ENCODE measurements around the gene TRIM68.

Gene TRIM68

GRCh38 chr11:4607781-4608666, at the start of gene TRIM68:
TSS of gene TRIM68 (minus strand) at chr11:4608231. CDS start at chr11:4605504, 2,727 bp downstream.
- peak; percentile 44 for DNase-seq (ENCODE audit: low read depth)

- DNase-seq (ENCODE audit: low read depth), result no peak
These were observed 46.8 kb upstream of the TRIM68 start for GRCh38 chr11:4654635-4655369.

GRCh38 chr11:4647766-4648165, 39.7 kb upstream of the TRIM68 start:
- DNase-seq (ENCODE audit: low read depth), result no peak

GRCh38 chr11:4645974-4646373, 37.9 kb upstream of the TRIM68 start:
- no peak for DNase-seq (ENCODE audit: low read depth)

GRCh38 chr11:4644233-4644632, 36.2 kb upstream of the TRIM68 start:
- no peak for DNase-seq (ENCODE audit: low read depth)

- DNase-seq (ENCODE audit: low read depth), result no peak
These were observed 35.7 kb upstream of the TRIM68 start, which contains the start of gene OR51E1 for GRCh38 chr11:4643682-4644081. TSS of gene OR51E1 (plus strand) at chr11:4643982. CDS start at chr11:4652527, 8,545 bp downstream.

- DNase-seq (ENCODE audit: low read depth), result no peak
These were observed 35.0 kb upstream of the TRIM68 start for GRCh38 chr11:4643076-4643475.

GRCh38 chr11:4642043-4642442, 34.0 kb upstream of the TRIM68 start:
- no peak for DNase-seq (ENCODE audit: low read depth)

- no peak for DNase-seq (ENCODE audit: low read depth)
These were observed 33.5 kb upstream of the TRIM68 start for GRCh38 chr11:4641501-4641900.

GRCh38 chr11:4639931-4640330, 31.9 kb upstream of the TRIM68 start:
- no peak for DNase-seq (ENCODE audit: low read depth)

GRCh38 chr11:4637662-4638047, 29.6 kb upstream of the TRIM68 start:
- DNase-seq (ENCODE audit: low read depth), result no peak

- no peak for DNase-seq (ENCODE audit: low read depth)
These were observed 29.1 kb upstream of the TRIM68 start, which contains the start of gene OR51D1 for GRCh38 chr11:4636962-4637661. TSS of gene OR51D1 (plus strand) at chr11:4637477. CDS start at chr11:4639791, 2,314 bp downstream.

GRCh38 chr11:4636136-4636535, 28.1 kb upstream of the TRIM68 start:
- DNase-seq (ENCODE audit: low read depth), result no peak

- peak; percentile 27 for DNase-seq (ENCODE audit: low read depth)
These were observed 18.4 kb upstream of the TRIM68 start for GRCh38 chr11:4626207-4627099.

- no peak for DNase-seq (ENCODE audit: low read depth)
These were observed 11.5 kb upstream of the TRIM68 start for GRCh38 chr11:4619514-4619913.

GRCh38 chr11:4615856-4616444, 7.9 kb upstream of the TRIM68 start:
- DNase-seq (ENCODE audit: low read depth), result no peak

- no peak for DNase-seq (ENCODE audit: low read depth)
These were observed 4.0 kb upstream of the TRIM68 start for GRCh38 chr11:4611986-4612385.

GRCh38 chr11:4610258-4610935, 2.4 kb upstream of the TRIM68 start:
- no peak for DNase-seq (ENCODE audit: low read depth)

- no peak for DNase-seq (ENCODE audit: low read depth)
These were observed 935 bp downstream of the TRIM68 start for GRCh38 chr11:4607096-4607495.

All from CMK (cell line).